ENCODE results near the gene RSPH10B.
"Not testable (repeated sequence)": the region's sequence is repeated elsewhere in the genome, so short reads cannot be mapped to it uniquely, and the experiment has no call there.

RSPH10B gene

GRCh38 chr7:5970347-5970911 is at the start of gene RSPH10B:
Gene RSPH10B (minus strand): TSS chr7:5970689. CDS start chr7:5967116, 3,573 bp downstream.
- not testable (repeated sequence) for DNase-seq (ENCODE audit: low read depth in 2 of 2)

DNA sequence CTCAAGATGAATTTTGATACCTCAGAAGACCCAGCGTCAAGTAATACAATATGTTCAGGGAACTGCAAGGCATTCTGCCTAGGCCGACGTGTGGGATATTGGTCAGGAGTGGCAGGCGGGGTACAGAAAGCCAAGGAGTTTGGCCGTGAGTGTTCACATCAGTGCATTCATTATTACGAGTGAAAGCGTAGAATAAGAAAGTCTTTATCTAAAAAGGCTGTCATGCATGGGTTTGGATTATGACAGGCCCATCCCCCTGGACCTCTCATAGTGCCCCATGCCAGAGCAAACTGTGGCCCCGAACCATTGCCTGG is 46.1 kb upstream of the RSPH10B start:
- no peak for DNase-seq (ENCODE audit: low read depth in 2 of 2)

GRCh38 chr7:6015917-6016652 is 45.6 kb upstream of the RSPH10B start:
- DNase-seq (ENCODE audit: low read depth in 2 of 2) = no peak

DNA sequence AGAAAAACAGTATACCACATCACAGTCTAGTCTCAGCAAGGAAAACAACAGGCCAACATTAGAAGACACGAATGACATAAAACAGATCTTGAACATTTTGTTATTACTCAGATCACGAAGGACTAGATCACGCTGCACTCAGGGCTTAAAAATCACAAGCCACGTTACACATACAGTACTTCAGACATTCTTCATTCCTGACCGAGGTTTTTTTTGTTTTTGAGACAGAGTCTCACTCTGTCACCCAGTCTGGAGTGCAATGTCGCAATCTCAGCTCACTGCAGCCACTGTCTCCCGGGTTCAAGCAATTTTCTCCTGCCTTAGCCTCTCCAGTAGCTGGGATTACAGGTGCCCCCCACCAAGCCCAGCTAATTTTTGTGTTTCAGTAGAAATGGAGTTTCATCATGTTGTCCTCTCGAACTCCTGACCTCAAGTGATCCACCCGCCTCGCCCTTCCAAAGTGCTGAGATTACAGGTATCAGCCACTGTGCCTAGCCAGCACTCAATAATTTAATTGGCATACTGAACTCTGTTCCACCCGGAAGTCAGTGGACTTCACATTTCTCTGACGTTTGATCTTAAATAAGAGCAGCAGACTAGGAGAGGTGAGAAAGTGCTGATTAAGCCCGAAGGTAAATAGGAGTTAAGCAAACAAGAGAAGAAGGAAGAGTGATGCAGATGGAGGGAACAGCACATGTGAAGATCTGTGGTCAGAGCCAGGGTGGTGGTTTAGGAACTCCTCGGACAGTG is 42.0 kb upstream of the RSPH10B start:
- no peak for DNase-seq (ENCODE audit: low read depth in 2 of 2)

- no peak for DNase-seq (ENCODE audit: low read depth in 2 of 2)
Measured at GRCh38 chr7:6011541-6011940, 41.1 kb upstream of the RSPH10B start.

GRCh38 chr7:6010370-6010769 is 39.9 kb upstream of the RSPH10B start:
- DNase-seq (ENCODE audit: low read depth in 2 of 2) = not testable (repeated sequence)

- DNase-seq (ENCODE audit: low read depth in 2 of 2) = peak; percentile 89 to 90
Measured at GRCh38 chr7:6008668-6009611, 38.5 kb upstream of the RSPH10B start, which contains the start of the genes AIMP2 and PMS2. Gene AIMP2 (plus strand): TSS chr7:6009272. CDS start chr7:6009364, 92 bp downstream. Gene PMS2 (minus strand): TSS chr7:6009049. CDS start chr7:6009019, 30 bp downstream.

DNA sequence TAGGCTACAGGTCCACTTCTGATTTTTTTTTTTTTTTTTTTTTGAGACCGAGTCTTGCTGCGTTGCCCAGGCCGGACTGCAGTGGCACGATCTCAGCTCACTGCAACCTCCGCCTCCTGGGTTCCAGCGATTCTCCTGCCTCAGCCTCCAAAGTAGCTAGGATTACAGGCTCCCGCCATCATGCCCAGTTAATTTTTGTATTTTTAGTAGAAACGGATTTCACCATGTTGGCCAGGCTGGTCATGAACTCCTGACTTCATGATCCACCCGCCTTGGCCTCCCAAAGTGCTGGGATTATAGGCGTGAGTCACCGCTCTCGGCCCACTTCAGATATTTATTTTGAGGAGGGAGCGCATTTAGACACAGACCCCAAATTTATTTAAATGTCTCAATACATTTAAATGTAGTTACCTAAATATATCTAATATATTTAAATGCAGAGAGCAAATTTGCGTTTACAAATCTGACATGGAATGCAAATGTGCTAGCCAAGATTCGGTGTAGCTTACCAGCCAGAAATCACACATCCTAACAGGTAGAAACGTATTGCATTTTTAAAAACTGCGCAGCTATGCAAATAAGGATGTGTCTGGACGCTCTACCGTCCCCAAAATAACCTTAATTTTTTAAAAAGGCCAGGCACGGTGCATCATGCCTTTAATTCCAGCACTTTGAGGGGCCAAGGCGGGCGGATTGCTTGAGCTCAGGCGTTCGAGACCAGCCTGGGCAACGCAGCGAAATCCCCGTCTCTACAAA is 37.5 kb upstream of the RSPH10B start:
- DNase-seq (ENCODE audit: low read depth in 2 of 2) = not testable (repeated sequence)

DNA sequence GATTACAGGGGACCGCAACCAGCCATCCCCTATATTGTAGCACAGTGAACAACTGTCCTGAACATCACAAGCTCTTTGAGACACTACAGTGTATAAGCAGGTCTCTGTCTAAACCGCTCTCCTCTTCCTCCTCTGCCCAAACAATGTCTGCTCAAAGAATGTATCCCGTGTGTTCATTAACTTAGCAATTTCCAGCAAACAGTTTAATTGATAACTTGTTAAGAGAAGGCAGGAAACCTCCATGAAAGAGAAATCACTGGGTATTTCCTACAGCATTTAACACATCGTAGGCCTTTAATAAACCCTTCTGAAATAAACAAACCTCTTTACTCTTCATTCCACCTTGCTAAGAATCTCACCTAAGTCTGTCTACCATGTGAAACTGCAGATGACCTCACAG is 36.9 kb upstream of the RSPH10B start:
- no peak for DNase-seq (ENCODE audit: low read depth in 2 of 2)

- peak; percentile 7 to 23 for DNase-seq (ENCODE audit: low read depth in 2 of 2)
Measured at GRCh38 chr7:5997210-5997808, 26.8 kb upstream of the RSPH10B start.

GRCh38 chr7:5987061-5987460 is 16.6 kb upstream of the RSPH10B start:
- not testable (repeated sequence) for DNase-seq (ENCODE audit: low read depth in 2 of 2)

- DNase-seq (ENCODE audit: low read depth in 2 of 2) = not testable (repeated sequence)
Measured at GRCh38 chr7:5979680-5980314, 9.3 kb upstream of the RSPH10B start.

- not testable (repeated sequence) for DNase-seq (ENCODE audit: low read depth in 2 of 2)
Measured at GRCh38 chr7:5973580-5973979, 3.1 kb upstream of the RSPH10B start.

DNA sequence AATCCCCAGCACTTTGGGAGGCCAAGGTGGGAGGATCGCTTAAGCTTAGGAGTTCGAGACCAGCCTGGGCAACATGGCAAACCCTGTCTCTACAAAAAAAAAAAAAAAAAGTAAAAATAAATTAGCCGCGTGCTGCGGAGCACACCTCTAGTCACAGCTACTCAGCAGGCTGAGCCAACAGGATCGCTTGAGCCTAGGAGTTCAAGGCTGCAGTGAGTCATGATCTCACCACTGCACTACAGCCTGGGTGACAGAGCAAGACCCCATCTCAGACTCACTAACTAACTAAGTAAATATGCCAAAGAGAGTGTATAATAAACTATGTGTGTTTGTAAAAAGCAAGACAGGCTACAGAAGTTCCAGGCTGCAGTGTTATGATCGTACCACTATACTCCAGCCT is 6.7 kb downstream of the RSPH10B start:
- DNase-seq (ENCODE audit: low read depth in 2 of 2) = not testable (repeated sequence)

- not testable (repeated sequence) for DNase-seq (ENCODE audit: low read depth in 2 of 2)
Measured at GRCh38 chr7:5963205-5963604, 7.3 kb downstream of the RSPH10B start.

- not testable (repeated sequence) for DNase-seq (ENCODE audit: low read depth in 2 of 2)
Measured at GRCh38 chr7:5934945-5935450, 35.5 kb downstream of the RSPH10B start.

DNA sequence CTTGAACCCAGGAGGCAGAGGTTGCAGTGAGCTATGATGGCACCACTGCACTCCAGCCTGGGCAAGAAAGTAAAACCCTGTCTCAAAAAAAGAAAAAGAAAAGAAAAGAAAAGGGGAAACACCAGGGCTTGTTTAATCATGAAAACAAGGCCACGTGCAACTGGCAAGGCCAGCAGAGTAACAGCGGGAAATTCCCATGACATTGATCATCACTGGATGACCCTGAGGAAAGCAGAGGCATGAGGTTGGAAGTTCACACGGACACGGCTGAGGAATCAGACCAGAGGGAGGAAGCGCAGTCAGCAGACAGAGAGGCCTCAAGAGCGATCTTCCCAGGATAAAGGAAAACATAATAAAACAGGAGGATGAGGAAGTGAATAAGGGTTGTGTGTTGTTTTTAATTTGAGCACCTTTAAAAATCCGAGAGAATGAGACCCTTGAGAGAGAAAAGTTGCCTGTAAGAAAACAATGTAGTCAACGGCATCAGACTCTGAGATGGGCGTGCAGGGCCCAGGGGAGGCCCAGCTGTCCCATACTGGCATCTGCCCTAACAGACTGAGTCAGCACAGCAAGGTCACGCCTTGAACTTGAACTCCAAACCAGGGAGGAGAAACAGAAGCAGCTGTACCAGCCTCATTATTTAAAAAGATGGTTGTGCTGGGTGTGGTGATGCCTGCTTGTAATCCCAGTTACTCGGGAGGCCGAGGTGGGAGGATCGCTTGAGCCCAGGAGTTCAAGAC is 38.4 kb downstream of the RSPH10B start:
- not testable (repeated sequence) for DNase-seq (ENCODE audit: low read depth in 2 of 2)

GRCh38 chr7:5931250-5931649 is 39.2 kb downstream of the RSPH10B start:
- not testable (repeated sequence) for DNase-seq (ENCODE audit: low read depth in 2 of 2)

DNA sequence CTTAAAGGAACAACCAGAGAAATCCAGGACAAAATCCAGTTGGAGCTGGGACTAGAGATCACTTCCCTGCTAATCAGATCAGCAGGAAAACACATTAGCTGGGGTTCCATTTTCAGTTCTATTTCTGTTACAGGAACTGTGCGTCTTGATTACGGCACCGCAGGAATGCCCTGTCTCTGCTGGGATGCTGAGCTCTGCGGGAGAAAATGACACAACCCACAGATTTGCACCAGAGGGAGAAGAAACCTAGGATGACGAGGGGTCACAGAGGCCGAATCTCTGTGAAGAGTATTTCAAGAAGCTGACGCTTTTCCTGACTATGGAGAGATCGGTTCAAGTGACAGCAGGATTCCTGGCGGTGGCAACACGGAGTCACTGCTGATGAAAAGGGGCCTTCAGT is 40.2 kb downstream of the RSPH10B start:
- not testable (repeated sequence) for DNase-seq (ENCODE audit: low read depth in 2 of 2)
